ENCODE data around the gene LAMB1. TPM values are rescaled to one million over a fixed set of nuclear protein-coding genes. Genes with fewer than 3 reads are reported as not detected.

The LAMB1 gene
- total RNA-seq (2022) (418 and 431 TPM in 2 replicates), Bru-seq, nascent RNA (percentile 97 among the genes with signal in this experiment), BruChase-seq, experiment 1, labeled RNA remaining after a 2-hour chase (percentile 96 among the genes with signal in this experiment), BruChase-seq, experiment 2, labeled RNA remaining after a 6-hour chase (percentile 97 among the genes with signal in this experiment)
- long read RNA-seq, full-length matches to known transcripts = 89 of 245 reads
- long read RNA-seq, partial matches to known transcripts = 103 of 245 reads
- long read RNA-seq, other reads (novel, unspliced or antisense) = 53 of 245 reads

DNA sequence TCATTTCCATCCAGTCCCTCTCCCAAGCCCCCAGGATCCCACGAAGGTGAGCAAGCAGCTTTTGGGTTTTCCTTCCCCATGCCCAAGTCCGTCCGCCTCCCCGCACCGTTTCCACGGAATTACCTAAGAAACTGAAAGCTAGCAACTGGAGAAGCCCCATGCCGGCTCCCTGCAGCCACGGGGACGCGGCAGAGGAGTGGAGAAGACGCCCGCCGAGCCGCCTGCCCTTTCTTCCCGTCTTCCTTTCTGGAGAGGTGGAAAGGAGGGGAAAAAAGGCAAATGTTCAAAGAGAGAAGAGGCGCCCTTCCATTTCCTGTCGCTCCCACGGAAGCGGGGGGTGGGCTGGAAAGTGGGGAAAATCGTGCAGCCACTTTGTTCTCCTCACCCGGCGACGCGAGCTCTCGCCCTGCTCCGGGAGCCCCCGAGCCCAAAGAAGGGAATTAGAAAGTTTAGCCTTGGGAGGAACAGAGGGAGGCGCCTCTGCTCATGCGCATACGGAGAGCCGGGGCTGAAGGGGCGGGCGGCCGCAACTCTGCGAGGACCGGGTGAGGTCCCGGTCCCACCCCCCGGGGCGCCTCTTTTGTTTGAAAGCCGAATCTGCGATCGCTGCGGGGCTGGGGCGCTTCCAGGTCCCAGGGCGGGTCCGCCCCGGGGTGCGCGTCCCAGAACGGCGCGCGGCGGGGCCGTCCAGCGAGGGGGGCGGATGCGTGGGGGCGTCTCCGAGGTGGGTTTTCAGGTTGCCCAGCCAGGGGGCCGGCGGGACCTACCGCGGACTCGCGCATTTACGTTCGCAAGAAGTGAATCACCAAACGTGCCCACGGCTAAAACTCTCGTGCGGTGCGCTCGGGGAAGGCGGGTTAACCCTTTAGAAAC, at the start of gene LAMB1:
LAMB1 (minus strand) TSS at position 436 of the 873 bp plus-strand sequence; CDS start at position 160, 276 bp downstream.
- H3K4me3 Mint-ChIP-seq (ENCODE audit: unreplicated experiment) = peak within 1 kb of the TSS; percentile 79
- H3K9me3 Mint-ChIP-seq (ENCODE audit: unreplicated experiment) = no peaks in the 10 kb centered on the region
- peaks cover 38% of the 10 kb centered on the region for H3K4me1 Mint-ChIP-seq (ENCODE audit: low read depth, unreplicated experiment)
- Histone ChIP-seq H3K9me3 (no peaks in the 10 kb centered on the region), H3K4me1 (peaks cover 70% of the 10 kb centered on the region), H3K27me3 (replicated peaks; ENCODE audit: control insufficient read depth, insufficient read depth, low read length) (no peaks in the 10 kb centered on the region), H3K36me3 (ENCODE audit: control insufficient read depth, insufficient read depth, low read length) (peaks cover 2% of the 10 kb centered on the region; the same call in 1 of the 2 replicates), H3K4me3 (ENCODE audit: low read depth, low read length) (peak within 1 kb of the TSS; percentile 94)
- H3K36me3 Mint-ChIP-seq (ENCODE audit: insufficient read depth, unreplicated experiment) = peaks cover 61% of the 10 kb centered on the region
- ChIA-PET CTCF (interaction anchor here (1.0 to 2.7 kb wide), 4 partner anchors 11 to 143 kb away, joined by 3 to 11 read pairs (median 6); no protein-coding TSS in a partner anchor), POLR2A (interaction anchor here (0.7 to 1.9 kb wide), 9 partner anchors 7 to 564 kb away, joined by 3 to 9 read pairs (median 6); no protein-coding TSS in a partner anchor)
- TSS peak; percentile 51 for BruUV-seq (replicated peaks)
- peak within 1 kb of the TSS; percentile 83 for H3K27ac Mint-ChIP-seq (ENCODE audit: unreplicated experiment)
- TF ChIP-seq, protein P1, sequence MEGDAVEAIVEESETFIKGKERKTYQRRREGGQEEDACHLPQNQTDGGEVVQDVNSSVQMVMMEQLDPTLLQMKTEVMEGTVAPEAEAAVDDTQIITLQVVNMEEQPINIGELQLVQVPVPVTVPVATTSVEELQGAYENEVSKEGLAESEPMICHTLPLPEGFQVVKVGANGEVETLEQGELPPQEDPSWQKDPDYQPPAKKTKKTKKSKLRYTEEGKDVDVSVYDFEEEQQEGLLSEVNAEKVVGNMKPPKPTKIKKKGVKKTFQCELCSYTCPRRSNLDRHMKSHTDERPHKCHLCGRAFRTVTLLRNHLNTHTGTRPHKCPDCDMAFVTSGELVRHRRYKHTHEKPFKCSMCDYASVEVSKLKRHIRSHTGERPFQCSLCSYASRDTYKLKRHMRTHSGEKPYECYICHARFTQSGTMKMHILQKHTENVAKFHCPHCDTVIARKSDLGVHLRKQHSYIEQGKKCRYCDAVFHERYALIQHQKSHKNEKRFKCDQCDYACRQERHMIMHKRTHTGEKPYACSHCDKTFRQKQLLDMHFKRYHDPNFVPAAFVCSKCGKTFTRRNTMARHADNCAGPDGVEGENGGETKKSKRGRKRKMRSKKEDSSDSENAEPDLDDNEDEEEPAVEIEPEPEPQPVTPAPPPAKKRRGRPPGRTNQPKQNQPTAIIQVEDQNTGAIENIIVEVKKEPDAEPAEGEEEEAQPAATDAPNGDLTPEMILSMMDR (IDR thresholded peaks at IDR 0.05; ENCODE audit: insufficient read depth in 1 of 2, low read depth in 1 of 2, low read length in 1 of 2, severe bottlenecking in 1 of 2, unreplicated experiment in 1 of 2) = no peak
- no peaks in the 10 kb centered on the region for H3K27me3 Mint-ChIP-seq (ENCODE audit: insufficient read depth, unreplicated experiment)
- peak; percentile 93 to 94 for DNase-seq
- intact Hi-C loops (cut with micrococcal nuclease; ENCODE audit: unreplicated experiment) = loop anchor here (1.0 to 10.0 kb wide), 6 partner anchors 8 to 352 kb away; no protein-coding TSS in a partner anchor

DNA sequence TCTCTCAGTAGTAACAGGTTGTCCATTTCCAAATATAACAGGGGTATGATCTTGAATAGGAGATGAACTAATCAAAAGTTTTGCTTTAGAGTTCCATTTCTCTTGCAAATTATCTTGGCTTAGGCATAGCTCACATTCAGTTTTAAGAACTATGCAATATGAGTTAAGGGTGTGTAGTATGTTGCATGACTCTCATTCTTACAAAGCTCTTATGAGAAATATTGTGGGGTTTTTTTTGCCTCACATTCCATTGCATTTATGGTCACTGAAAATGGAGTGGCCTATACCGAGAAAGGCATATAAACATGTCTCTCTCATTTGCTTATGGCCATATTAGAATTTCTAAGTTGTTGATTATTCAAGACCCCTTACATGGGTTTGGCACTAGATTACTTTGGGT, 48.5 kb upstream of the LAMB1 start:
- ChIA-PET CTCF (no interaction called here), POLR2A (no interaction called here)
- intact Hi-C loops (cut with micrococcal nuclease; ENCODE audit: unreplicated experiment) = no loop called here
- no peaks in the 10 kb centered on the region for H3K27me3 ChIP-seq (replicated peaks; ENCODE audit: control insufficient read depth, insufficient read depth, low read length)
- no peak for DNase-seq
- Mint-ChIP-seq H3K27ac (ENCODE audit: unreplicated experiment) (no peak overlapping the region), H3K9me3 (ENCODE audit: unreplicated experiment) (no peaks in the 10 kb centered on the region), H3K4me3 (ENCODE audit: unreplicated experiment) (no peak overlapping the region), H3K4me1 (ENCODE audit: low read depth, unreplicated experiment) (peaks cover 38% of the 10 kb centered on the region), H3K36me3 (ENCODE audit: insufficient read depth, unreplicated experiment) (no peaks in the 10 kb centered on the region), H3K27me3 (ENCODE audit: insufficient read depth, unreplicated experiment) (no peaks in the 10 kb centered on the region)
- H3K9me3 ChIP-seq = no peaks in the 10 kb centered on the region
- peaks cover 36% of the 10 kb centered on the region for H3K4me1 ChIP-seq
- no TSS peak for BruUV-seq (replicated peaks)
- no peaks in the 10 kb centered on the region for H3K36me3 ChIP-seq (ENCODE audit: control insufficient read depth, insufficient read depth, low read length)
- no peak overlapping the region for H3K4me3 ChIP-seq (ENCODE audit: low read depth, low read length)
- TF ChIP-seq, protein P1 (IDR thresholded peaks at IDR 0.05; ENCODE audit: insufficient read depth in 1 of 2, low read depth in 1 of 2, low read length in 1 of 2, severe bottlenecking in 1 of 2, unreplicated experiment in 1 of 2) = no peak

DNA sequence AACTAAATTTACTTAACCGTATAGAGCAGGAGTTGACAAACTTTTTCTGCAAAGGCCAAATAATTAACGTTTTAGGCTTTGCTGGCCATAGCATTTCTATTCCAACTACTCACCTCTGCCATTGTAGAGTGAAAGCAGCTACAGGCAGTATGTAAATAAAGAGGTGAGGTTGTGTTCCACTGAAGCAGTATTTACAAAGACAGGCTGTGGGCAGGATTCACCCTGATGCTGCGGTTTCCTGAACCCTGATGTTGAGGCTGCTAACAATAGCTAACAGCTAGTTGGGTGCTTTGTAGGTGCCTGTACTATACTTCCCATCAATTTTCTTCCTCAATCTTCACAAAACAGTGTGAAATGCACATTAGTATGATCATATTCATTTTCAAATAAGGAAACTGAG, 47.0 kb upstream of the LAMB1 start:
- TF ChIP-seq, protein P1 (IDR thresholded peaks at IDR 0.05; ENCODE audit: insufficient read depth in 1 of 2, low read depth in 1 of 2, low read length in 1 of 2, severe bottlenecking in 1 of 2, unreplicated experiment in 1 of 2) = no peak
- intact Hi-C loops (cut with micrococcal nuclease; ENCODE audit: unreplicated experiment) = no loop called here
- Mint-ChIP-seq H3K36me3 (ENCODE audit: insufficient read depth, unreplicated experiment) (no peaks in the 10 kb centered on the region), H3K4me1 (ENCODE audit: low read depth, unreplicated experiment) (peaks cover 33% of the 10 kb centered on the region), H3K27me3 (ENCODE audit: insufficient read depth, unreplicated experiment) (no peaks in the 10 kb centered on the region), H3K4me3 (ENCODE audit: unreplicated experiment) (no peak overlapping the region), H3K9me3 (ENCODE audit: unreplicated experiment) (no peaks in the 10 kb centered on the region), H3K27ac (ENCODE audit: unreplicated experiment) (no peak overlapping the region)
- H3K4me1 ChIP-seq = peaks cover 31% of the 10 kb centered on the region
- no peaks in the 10 kb centered on the region for H3K27me3 ChIP-seq (replicated peaks; ENCODE audit: control insufficient read depth, insufficient read depth, low read length)
- ChIA-PET POLR2A (no interaction called here), CTCF (no interaction called here)
- H3K9me3 ChIP-seq = no peaks in the 10 kb centered on the region
- no TSS peak for BruUV-seq (replicated peaks)
- no peaks in the 10 kb centered on the region for H3K36me3 ChIP-seq (ENCODE audit: control insufficient read depth, insufficient read depth, low read length)
- H3K4me3 ChIP-seq (ENCODE audit: low read depth, low read length) = no peak overlapping the region
- no peak for DNase-seq

Measured in Caco-2 (cell line).